ENCODE results near the gene CELF3.

The CELF3 gene

DNA sequence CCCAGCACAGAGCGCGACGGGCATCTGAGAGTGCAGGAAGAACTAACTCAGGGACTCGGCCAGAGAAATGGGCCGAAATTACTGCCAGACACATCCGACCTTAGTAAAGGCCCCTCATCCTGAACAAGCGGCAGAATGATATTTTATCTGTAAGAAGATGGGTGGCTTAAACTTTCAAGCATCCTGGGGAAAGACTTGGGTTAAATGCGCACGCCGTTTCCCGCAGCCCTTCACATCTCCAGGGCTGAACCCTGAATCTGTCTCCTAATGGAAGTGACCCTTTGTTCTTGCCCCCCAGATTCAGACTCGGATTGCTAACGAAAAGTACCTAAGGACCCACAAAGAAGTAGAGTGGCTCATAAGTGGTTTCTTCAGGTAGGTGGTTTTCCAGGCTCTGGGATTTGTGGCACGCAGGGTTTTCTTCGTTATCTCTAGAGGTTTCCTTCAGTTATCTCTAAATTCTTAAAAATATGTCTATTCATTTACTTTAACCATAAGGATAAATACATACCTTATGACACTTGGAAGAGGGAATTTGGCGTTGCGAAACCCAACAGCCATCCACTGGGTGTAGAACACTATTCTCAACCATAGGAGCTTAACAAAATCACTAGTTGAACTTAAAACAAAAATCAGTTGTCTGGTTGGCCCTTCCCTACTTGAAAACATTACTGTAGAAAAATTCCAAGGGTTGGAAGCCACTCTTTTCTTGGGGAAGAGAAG lies 5.3 kb upstream of the CELF3 start:
- H3K27me3 ChIP-seq (ENCODE audit: insufficient read depth, low read length, poor library complexity) = peaks cover 16% of the 10 kb centered on the region
- no peak overlapping the region for H2AK5ac ChIP-seq (ENCODE audit: low read length)
- peaks cover 2% of the 10 kb centered on the region for H3K4me1 ChIP-seq (ENCODE audit: control insufficient read depth, low read depth, low read length)
- H3K79me2 ChIP-seq (ENCODE audit: control insufficient read depth, insufficient read depth, low read length) = no peaks in the 10 kb centered on the region
- no peak overlapping the region for H2BK120ac ChIP-seq (ENCODE audit: low read depth, low read length)
- H4K8ac ChIP-seq (ENCODE audit: low read depth, low read length) = no peak overlapping the region
- H3K4me2 ChIP-seq (ENCODE audit: low read length) = peak overlapping the region; percentile 40
- no peak overlapping the region for H3K4ac ChIP-seq (ENCODE audit: low read depth, low read length)
- H3K18ac ChIP-seq (ENCODE audit: low read length) = no peak overlapping the region
- no peak overlapping the region for H2BK5ac ChIP-seq (ENCODE audit: low read length)
- no peak overlapping the region for H2BK15ac ChIP-seq (replicated peaks; ENCODE audit: low read depth)
- no peak overlapping the region for H3K9ac ChIP-seq (ENCODE audit: low read length)
- H3K27ac ChIP-seq (ENCODE audit: low read depth, low read length) = no peak overlapping the region
- H3K79me1 ChIP-seq (ENCODE audit: low read length) = no peaks in the 10 kb centered on the region
- no peaks in the 10 kb centered on the region for H3K36me3 ChIP-seq (ENCODE audit: control insufficient read depth, insufficient read depth, low read length)
- no peak overlapping the region for H3K4me3 ChIP-seq (ENCODE audit: low read length)
- no peak overlapping the region for H3K56ac ChIP-seq (ENCODE audit: low read length)
- H3K23ac ChIP-seq (ENCODE audit: low read length) = no peak overlapping the region
- H4K5ac ChIP-seq (ENCODE audit: low read length) = no peak overlapping the region
- DNase-seq = no peak
- WGBS (ENCODE audit: extremely low coverage, insufficient coverage, low lambda C conversion rate) = no CpG with 5 or more reads among the region's 17 CpGs

DNA sequence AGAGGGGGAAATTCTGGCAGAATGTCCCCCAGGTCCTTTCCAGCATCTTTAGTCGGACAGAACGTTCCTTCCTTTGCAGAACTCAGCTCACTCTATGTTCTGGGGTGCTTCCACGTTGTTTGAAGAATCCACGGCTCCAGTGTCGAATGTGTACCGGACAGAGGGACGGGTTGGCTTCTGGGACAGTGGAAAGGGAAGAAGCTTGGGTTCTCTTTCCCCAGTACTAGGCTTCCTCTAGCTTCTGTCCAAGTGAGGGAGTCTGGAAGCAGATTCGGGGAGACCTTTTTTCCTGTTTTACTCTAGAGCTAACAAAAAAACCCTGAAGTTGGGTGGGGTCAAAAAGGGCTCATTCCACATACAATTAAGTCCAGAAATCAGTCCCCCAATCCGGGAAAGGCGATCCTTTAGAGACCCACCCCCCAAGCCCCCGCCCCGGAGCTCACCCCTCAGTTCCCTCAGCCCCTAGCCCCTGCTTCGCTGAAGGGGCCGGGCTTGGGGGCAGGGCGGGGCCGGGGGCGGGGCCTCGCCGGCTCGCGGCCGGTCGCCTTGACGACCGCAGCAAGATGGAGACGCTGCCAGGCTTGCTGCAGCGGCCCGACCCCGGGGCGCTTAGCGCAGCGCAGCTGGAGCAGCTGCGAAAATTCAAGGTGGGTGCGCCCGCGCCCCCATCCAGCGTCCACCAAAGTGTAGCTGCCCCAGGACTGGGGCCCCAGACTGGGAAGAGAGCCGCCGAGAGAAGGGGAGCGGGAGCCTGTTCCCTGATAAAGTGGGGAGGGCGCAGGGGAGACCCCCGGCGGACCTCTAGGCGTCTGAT lies 4.6 kb upstream of the CELF3 start, which contains the start of gene RIIAD1:
TSS of gene RIIAD1 (plus strand) at position 549 of the 814 bp plus-strand sequence. CDS start at position 564, 15 bp downstream.
- Histone ChIP-seq H2BK15ac (replicated peaks; ENCODE audit: low read depth) (no peak within 1 kb of the TSS), H3K4me3 (ENCODE audit: low read length) (peak within 1 kb of the TSS; percentile 23), H2BK120ac (ENCODE audit: low read depth, low read length) (no peak within 1 kb of the TSS), H3K36me3 (ENCODE audit: control insufficient read depth, insufficient read depth, low read length) (no peaks in the 10 kb centered on the region), H4K5ac (ENCODE audit: low read length) (no peak within 1 kb of the TSS), H3K18ac (ENCODE audit: low read length) (no peak within 1 kb of the TSS), H3K79me2 (ENCODE audit: control insufficient read depth, insufficient read depth, low read length) (no peaks in the 10 kb centered on the region), H3K79me1 (ENCODE audit: low read length) (no peaks in the 10 kb centered on the region), H3K56ac (ENCODE audit: low read length) (no peak within 1 kb of the TSS), H3K4me2 (ENCODE audit: low read length) (peak within 1 kb of the TSS; percentile 40), H3K4ac (ENCODE audit: low read depth, low read length) (no peak within 1 kb of the TSS), H3K23ac (ENCODE audit: low read length) (no peak within 1 kb of the TSS), H4K8ac (ENCODE audit: low read depth, low read length) (no peak within 1 kb of the TSS), H3K9ac (ENCODE audit: low read length) (no peak within 1 kb of the TSS), H2AK5ac (ENCODE audit: low read length) (no peak within 1 kb of the TSS), H2BK5ac (ENCODE audit: low read length) (no peak within 1 kb of the TSS), H3K27ac (ENCODE audit: low read depth, low read length) (no peak within 1 kb of the TSS), H3K27me3 (ENCODE audit: insufficient read depth, low read length, poor library complexity) (peaks cover 16% of the 10 kb centered on the region), H3K4me1 (ENCODE audit: control insufficient read depth, low read depth, low read length) (peaks cover 2% of the 10 kb centered on the region)
- WGBS (ENCODE audit: extremely low coverage, insufficient coverage, low lambda C conversion rate) = no CpG with 5 or more reads among the region's 44 CpGs
- peak; percentile 54 for DNase-seq

DNA sequence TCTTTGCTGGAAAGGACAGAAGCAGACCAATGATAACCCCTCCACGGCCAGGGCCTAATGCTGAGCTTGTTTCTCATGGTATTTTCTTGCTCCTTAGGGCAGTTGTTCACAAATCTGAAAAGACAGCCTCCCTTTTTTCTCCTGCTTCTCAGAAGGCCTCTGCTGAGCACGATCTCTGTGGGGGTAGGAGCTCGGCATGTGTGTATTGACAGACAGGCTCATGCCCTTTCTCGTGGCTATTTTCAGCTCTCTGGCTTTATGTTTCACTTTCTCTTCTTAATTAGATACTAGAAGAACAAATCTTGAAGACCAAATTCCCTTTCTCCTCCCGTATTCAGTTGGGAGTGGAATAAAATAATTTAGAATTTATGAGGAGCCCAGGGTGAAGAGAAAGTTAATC lies 4.0 kb upstream of the CELF3 start:
- peaks cover 16% of the 10 kb centered on the region for H3K27me3 ChIP-seq (ENCODE audit: insufficient read depth, low read length, poor library complexity)
- no peak overlapping the region for H2BK15ac ChIP-seq (replicated peaks; ENCODE audit: low read depth)
- no peaks in the 10 kb centered on the region for H3K79me1 ChIP-seq (ENCODE audit: low read length)
- no peak overlapping the region for H4K8ac ChIP-seq (ENCODE audit: low read depth, low read length)
- H3K4me1 ChIP-seq (ENCODE audit: control insufficient read depth, low read depth, low read length) = peaks cover 2% of the 10 kb centered on the region
- no peak overlapping the region for H3K27ac ChIP-seq (ENCODE audit: low read depth, low read length)
- H3K9ac ChIP-seq (ENCODE audit: low read length) = no peak overlapping the region
- no peak overlapping the region for H3K18ac ChIP-seq (ENCODE audit: low read length)
- no peaks in the 10 kb centered on the region for H3K79me2 ChIP-seq (ENCODE audit: control insufficient read depth, insufficient read depth, low read length)
- no peaks in the 10 kb centered on the region for H3K36me3 ChIP-seq (ENCODE audit: control insufficient read depth, insufficient read depth, low read length)
- no peak overlapping the region for H2BK5ac ChIP-seq (ENCODE audit: low read length)
- H4K5ac ChIP-seq (ENCODE audit: low read length) = no peak overlapping the region
- no peak overlapping the region for H3K23ac ChIP-seq (ENCODE audit: low read length)
- H2AK5ac ChIP-seq (ENCODE audit: low read length) = no peak overlapping the region
- no peak overlapping the region for H2BK120ac ChIP-seq (ENCODE audit: low read depth, low read length)
- no peak overlapping the region for H3K4me2 ChIP-seq (ENCODE audit: low read length)
- H3K4me3 ChIP-seq (ENCODE audit: low read length) = no peak overlapping the region
- no peak overlapping the region for H3K4ac ChIP-seq (ENCODE audit: low read depth, low read length)
- no peak for DNase-seq
- whole genome bisulfite sequencing (ENCODE audit: extremely low coverage, insufficient coverage, low lambda C conversion rate) = no CpG with 5 or more reads among the region's 5 CpGs
- no peak overlapping the region for H3K56ac ChIP-seq (ENCODE audit: low read length)

DNA sequence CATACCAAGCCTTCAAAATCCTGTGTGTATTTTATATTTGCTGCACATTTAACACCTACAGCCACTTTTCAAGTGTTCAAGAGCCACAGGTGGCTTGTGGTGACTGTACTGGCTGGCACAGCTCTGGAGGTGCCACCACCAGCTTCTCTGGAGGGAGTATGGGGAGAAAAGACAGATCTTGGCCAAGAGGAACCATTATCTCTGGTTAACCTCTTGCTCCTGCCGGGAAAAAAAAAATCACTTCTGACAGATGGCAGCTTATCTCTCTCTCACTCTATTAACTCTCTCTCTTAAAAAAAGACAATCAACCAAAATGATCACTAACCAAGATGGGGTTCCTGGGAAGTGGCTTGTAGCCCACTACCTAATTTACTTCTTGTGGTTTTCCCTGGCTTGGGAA lies 3.5 kb upstream of the CELF3 start:
- DNase-seq = no peak
- H3K18ac ChIP-seq (ENCODE audit: low read length) = no peak overlapping the region
- no peak overlapping the region for H3K27ac ChIP-seq (ENCODE audit: low read depth, low read length)
- peaks cover 2% of the 10 kb centered on the region for H3K4me1 ChIP-seq (ENCODE audit: control insufficient read depth, low read depth, low read length)
- no peaks in the 10 kb centered on the region for H3K79me2 ChIP-seq (ENCODE audit: control insufficient read depth, insufficient read depth, low read length)
- H4K8ac ChIP-seq (ENCODE audit: low read depth, low read length) = no peak overlapping the region
- no peak overlapping the region for H3K9ac ChIP-seq (ENCODE audit: low read length)
- no peak overlapping the region for H3K56ac ChIP-seq (ENCODE audit: low read length)
- no peak overlapping the region for H3K4ac ChIP-seq (ENCODE audit: low read depth, low read length)
- H2BK15ac ChIP-seq (replicated peaks; ENCODE audit: low read depth) = no peak overlapping the region
- no peak overlapping the region for H3K4me2 ChIP-seq (ENCODE audit: low read length)
- no peaks in the 10 kb centered on the region for H3K36me3 ChIP-seq (ENCODE audit: control insufficient read depth, insufficient read depth, low read length)
- no peak overlapping the region for H3K23ac ChIP-seq (ENCODE audit: low read length)
- H3K27me3 ChIP-seq (ENCODE audit: insufficient read depth, low read length, poor library complexity) = peaks cover 16% of the 10 kb centered on the region
- H2BK120ac ChIP-seq (ENCODE audit: low read depth, low read length) = no peak overlapping the region
- H4K5ac ChIP-seq (ENCODE audit: low read length) = no peak overlapping the region
- H3K4me3 ChIP-seq (ENCODE audit: low read length) = no peak overlapping the region
- WGBS (ENCODE audit: extremely low coverage, insufficient coverage, low lambda C conversion rate) = no CpG with 5 or more reads among the region's 1 CpG
- H2AK5ac ChIP-seq (ENCODE audit: low read length) = no peak overlapping the region
- H2BK5ac ChIP-seq (ENCODE audit: low read length) = no peak overlapping the region
- H3K79me1 ChIP-seq (ENCODE audit: low read length) = no peaks in the 10 kb centered on the region

DNA sequence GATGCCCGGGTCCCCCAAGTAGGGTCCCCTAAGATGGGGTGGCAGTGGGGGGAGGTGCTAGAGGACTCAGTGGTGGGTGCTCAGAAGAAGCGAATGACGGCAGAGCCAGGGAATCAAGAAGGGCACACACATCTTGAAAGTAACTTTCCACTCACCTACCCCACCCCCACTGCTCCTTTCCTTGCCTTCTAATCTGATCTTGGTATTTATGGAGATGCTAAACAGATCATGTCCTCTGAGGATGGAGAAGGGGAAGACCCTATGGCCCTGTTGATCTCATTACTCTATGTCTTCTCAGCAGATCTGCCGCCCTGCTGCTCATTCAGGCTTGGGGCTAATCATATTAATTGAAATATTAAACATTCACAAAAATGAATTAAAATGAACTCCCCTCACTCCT lies 2.1 kb upstream of the CELF3 start:
- Histone ChIP-seq H2BK15ac (replicated peaks; ENCODE audit: low read depth) (no peak overlapping the region), H3K27me3 (ENCODE audit: insufficient read depth, low read length, poor library complexity) (peaks cover 16% of the 10 kb centered on the region), H3K36me3 (ENCODE audit: control insufficient read depth, insufficient read depth, low read length) (no peaks in the 10 kb centered on the region), H4K5ac (ENCODE audit: low read length) (no peak overlapping the region), H3K4me2 (ENCODE audit: low read length) (no peak overlapping the region), H3K4me1 (ENCODE audit: control insufficient read depth, low read depth, low read length) (peaks cover 2% of the 10 kb centered on the region), H4K8ac (ENCODE audit: low read depth, low read length) (no peak overlapping the region), H3K4me3 (ENCODE audit: low read length) (no peak overlapping the region), H2AK5ac (ENCODE audit: low read length) (no peak overlapping the region), H3K79me1 (ENCODE audit: low read length) (no peaks in the 10 kb centered on the region), H3K27ac (ENCODE audit: low read depth, low read length) (no peak overlapping the region), H3K18ac (ENCODE audit: low read length) (no peak overlapping the region), H2BK5ac (ENCODE audit: low read length) (no peak overlapping the region), H3K4ac (ENCODE audit: low read depth, low read length) (no peak overlapping the region), H3K23ac (ENCODE audit: low read length) (no peak overlapping the region), H3K56ac (ENCODE audit: low read length) (no peak overlapping the region), H2BK120ac (ENCODE audit: low read depth, low read length) (no peak overlapping the region), H3K79me2 (ENCODE audit: control insufficient read depth, insufficient read depth, low read length) (no peaks in the 10 kb centered on the region), H3K9ac (ENCODE audit: low read length) (no peak overlapping the region)
- no peak for DNase-seq
- WGBS (ENCODE audit: extremely low coverage, insufficient coverage, low lambda C conversion rate) = no CpG with 5 or more reads among the region's 4 CpGs
